Upper lobe of left lung (tissue), 4 donors: Measurements from ENCODE around the gene EBF4.

ENCODE experiments used
- CTCF ChIP-seq, 6 experiments: fragments of 450-650 bp in 4 of 6; fragments of 200-600 bp in 2 of 6; sonication (generic) in 2 of 6; IDR thresholded peaks; one replicate each; pipeline ENCODE4 v1.5.1; 2016 to 2019; ENCODE audit warnings: antibody characterized with exemption in 6 of 6
- POLR2A ChIP-seq, 4 donors: fragments of 450-650 bp; IDR thresholded peaks; one replicate each; pipeline ENCODE4 v1.5.1; 2016 to 2017; ENCODE audit warnings: antibody characterized with exemption in 4 of 4, mild to moderate bottlenecking in 2 of 4

- TF ChIP-seq CTCF (IDR thresholded peaks at IDR 0.05) = no peak
- no peak for TF ChIP-seq POLR2A (IDR thresholded peaks at IDR 0.05)
Measured at GRCh38 chr20:2656471-2657117, 36.0 kb upstream of the EBF4 start.
